Measurements from ENCODE around the gene TPCN2.
"Not testable (repeated sequence)": the region's sequence is repeated elsewhere in the genome, so short reads cannot be mapped to it uniquely, and the experiment has no call there.

TPCN2 gene

GRCh38 chr11:69132301-69132670 lies 83.6 kb downstream of the TPCN2 start:
- no peak for DNase-seq

- DNase-seq: no peak
Measured at GRCh38 chr11:69133251-69133650, 84.5 kb downstream of the TPCN2 start.

GRCh38 chr11:69134182-69134581 lies 85.5 kb downstream of the TPCN2 start:
- DNase-seq: not testable (repeated sequence)

- DNase-seq: no peak
Measured at GRCh38 chr11:69134957-69135356, 86.2 kb downstream of the TPCN2 start.

- DNase-seq: no peak
Measured at GRCh38 chr11:69135420-69136363, 87.0 kb downstream of the TPCN2 start.

- no peak for DNase-seq
Measured at GRCh38 chr11:69136471-69136870, 87.7 kb downstream of the TPCN2 start.

- DNase-seq: no peak
Measured at GRCh38 chr11:69137151-69137844, 88.6 kb downstream of the TPCN2 start.

- DNase-seq: peak; percentile 91
Measured at GRCh38 chr11:69138265-69138664, 89.5 kb downstream of the TPCN2 start.

GRCh38 chr11:69140161-69140560 lies 91.4 kb downstream of the TPCN2 start:
- DNase-seq: not testable (repeated sequence)

- DNase-seq: no peak
Measured at GRCh38 chr11:69140635-69141034, 91.9 kb downstream of the TPCN2 start.

- DNase-seq: no peak
Measured at GRCh38 chr11:69141742-69142141, 93.0 kb downstream of the TPCN2 start.

GRCh38 chr11:69142895-69143294 lies 94.2 kb downstream of the TPCN2 start:
- no peak for DNase-seq

GRCh38 chr11:69144316-69145049 lies 95.8 kb downstream of the TPCN2 start:
- no peak for DNase-seq

GRCh38 chr11:69145050-69145380 lies 96.3 kb downstream of the TPCN2 start:
- DNase-seq: no peak

GRCh38 chr11:69148377-69148762 lies 99.6 kb downstream of the TPCN2 start:
- no peak for DNase-seq

- DNase-seq: no peak
Measured at GRCh38 chr11:69148806-69149205, 100.1 kb downstream of the TPCN2 start.

GRCh38 chr11:69149338-69150045 lies 100.8 kb downstream of the TPCN2 start:
- DNase-seq: not testable (repeated sequence)

- DNase-seq: no peak
Measured at GRCh38 chr11:69150175-69150574, 101.4 kb downstream of the TPCN2 start.

- DNase-seq: no peak
Measured at GRCh38 chr11:69151836-69152235, 103.1 kb downstream of the TPCN2 start.

- no peak for DNase-seq
Measured at GRCh38 chr11:69152733-69153421, 104.1 kb downstream of the TPCN2 start.

- DNase-seq: peak; percentile 33
Measured at GRCh38 chr11:69153661-69154060, 104.9 kb downstream of the TPCN2 start.

- DNase-seq: no peak
Measured at GRCh38 chr11:69154211-69154913, 105.6 kb downstream of the TPCN2 start.

Data from NCI-H226 (cell line).